GM21447 (cell line): ENCODE results near the gene CHST15.
"Not testable (repeated sequence)": the region's sequence is repeated elsewhere in the genome, so short reads cannot be mapped to it uniquely, and the experiment has no call there.

Experiments
- ATAC-seq: cut with Tn5 transposase; IDR thresholded peaks from one replicate; pipeline ENCODE4 v1.9.1; 2021; ENCODE audit not compliant: unreplicated experiment

The CHST15 gene

DNA sequence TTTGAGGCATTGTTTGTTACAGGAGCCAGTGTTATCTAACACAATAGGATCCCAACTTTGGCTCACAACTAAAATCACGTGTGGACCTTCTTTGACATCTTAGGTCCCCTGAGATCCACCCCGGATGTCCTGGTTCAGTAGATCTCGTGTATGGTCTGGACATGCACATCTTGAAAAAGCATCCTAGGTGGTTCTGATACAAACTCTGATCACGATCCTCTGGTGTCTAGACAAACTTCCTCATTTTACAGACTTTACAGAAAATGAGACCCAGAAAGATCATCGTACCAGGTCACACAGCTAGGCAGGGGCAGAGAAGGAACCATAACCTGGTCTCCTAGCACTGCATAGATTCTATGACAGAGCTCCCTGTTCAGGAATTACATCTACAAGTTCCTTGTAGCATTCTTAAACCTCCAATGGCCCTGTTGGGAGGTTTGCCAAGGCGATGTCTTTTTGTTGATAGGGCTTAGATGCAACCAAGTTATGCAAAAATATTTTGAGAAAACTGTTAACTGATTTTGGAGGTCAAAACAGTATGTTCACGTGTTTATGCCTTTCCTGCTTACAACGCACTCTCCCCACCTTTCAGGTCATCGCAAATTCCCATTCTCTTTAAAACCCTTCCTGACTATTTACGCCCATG, 30.8 kb upstream of the CHST15 start:
- no peak for ATAC-seq

DNA sequence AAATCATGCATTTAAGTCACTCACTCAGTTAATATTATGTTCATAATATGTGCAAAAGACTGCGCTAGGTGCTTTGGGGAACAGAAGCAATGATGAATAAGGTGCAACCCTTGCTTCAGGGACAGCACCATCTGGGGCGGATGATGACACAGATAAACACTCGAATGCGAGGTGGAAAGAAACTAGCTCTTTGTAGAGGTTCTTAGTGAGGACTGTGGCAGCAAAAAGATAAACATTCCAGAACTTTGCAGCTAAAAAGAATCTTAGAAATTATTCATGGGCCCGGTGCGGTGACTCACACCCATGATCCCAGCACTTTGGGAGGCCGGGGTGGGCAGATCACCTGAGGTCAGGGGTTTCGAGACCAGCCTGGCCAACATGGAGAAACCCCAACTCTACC, 29.8 kb upstream of the CHST15 start:
- no peak for ATAC-seq

DNA sequence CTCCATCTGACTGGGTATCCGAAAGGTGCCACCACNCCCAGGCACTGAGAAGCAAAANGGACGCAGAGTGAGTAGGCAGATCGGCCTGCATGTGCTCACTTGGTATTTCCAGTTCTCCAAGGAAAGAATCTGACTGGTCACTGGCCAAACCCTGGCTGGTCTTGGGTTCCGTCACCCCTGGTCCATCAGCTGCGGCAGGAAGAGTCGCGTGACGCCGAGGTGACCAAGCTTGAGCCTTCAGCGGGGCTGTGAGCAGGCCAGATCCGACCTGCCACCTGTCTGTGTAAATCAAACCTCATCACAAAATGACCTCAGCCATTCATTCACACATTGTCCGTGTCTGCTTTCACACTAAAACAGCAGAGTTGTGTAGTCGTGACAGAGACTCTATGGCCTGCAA, 28.8 kb upstream of the CHST15 start:
- no peak for ATAC-seq

DNA sequence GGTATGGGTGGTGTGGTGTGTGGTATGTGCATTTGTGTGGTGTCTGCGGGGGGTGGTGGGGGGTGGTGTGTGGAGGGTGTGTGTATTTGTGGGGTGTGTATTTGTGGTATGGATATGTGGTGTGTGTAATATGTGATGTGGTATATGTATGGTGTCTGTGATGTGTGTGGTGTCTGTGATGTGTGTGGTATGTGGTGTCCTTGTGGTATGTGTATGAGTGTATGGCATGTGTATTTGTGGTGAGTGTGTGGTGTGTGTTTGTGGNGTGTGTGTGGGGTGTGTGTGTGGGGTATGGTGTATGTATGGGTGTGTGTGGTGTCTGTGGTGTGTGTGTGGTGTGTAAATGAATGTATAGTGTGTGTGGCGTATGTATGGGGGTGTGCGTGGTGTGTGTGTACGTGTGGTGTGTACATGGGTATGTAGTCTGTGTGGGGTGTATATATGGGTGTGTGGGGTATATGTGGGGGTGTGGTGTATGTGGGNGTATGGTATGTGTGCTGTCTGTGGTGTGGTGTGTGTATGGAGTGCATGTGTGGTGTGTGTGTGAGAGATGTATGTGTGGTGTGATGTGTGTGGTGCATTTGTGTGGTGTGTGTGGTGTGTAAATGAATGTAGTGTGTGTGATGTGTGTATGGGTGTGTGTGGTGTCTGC, 27.1 kb upstream of the CHST15 start:
- ATAC-seq: no peak

DNA sequence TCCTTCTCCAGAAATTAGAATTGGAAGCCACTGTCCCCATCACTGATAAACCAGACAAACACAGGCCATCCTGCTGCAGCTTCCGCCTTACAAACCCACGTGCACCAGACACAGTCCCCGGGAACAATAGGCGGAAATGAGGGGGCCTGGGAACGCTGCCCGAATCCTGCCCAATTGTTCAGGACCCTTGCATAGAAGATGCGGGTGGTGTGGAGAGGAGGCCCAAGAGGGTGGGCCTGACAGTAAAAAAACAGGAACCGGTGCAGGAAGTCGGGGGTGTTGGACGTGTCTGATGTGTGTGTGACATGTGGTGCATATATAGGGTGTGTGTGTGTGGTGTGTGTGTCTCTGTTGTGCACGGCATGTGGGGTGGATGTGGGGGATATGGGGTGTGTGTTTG, 26.5 kb upstream of the CHST15 start:
- ATAC-seq: no peak

DNA sequence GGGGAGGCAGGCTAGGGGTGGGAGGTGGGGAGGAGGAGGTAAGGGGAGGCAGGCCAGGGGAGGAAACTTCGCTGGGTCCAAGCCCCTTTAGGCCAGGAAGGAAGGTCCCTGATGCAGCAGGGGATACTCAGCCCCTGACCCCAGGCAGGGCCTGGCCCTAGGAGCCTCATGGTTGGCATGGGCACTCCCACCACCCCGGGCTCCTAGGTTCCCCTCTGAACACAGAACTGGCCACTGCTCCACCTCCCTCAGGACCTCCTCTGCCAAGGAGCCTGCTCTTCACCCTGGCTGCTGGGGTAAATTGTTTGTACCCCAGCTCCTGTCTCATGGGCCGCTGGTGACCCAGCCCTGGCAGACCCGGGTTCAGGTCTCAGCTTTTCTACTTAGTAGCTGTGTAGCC, 25.8 kb upstream of the CHST15 start:
- ATAC-seq: no peak

DNA sequence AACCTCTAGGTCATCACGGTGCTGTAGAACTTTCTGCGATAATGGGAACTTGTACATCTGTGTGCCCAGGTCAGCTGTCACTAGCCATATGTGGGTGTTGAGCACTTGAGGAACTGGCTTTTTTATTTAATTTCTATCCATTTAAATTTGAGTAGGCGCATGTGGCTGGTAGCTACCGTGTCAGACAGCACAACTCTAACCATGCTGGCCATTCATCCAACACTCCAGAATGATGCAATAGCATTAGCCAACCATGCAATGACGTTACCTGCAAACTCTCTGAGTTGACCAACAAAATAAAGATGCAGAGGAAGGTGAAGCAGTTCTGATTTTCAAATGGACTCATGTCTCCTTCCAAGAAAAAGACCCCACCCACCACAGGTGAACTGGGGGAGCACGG, 24.4 kb upstream of the CHST15 start:
- no peak for ATAC-seq

DNA sequence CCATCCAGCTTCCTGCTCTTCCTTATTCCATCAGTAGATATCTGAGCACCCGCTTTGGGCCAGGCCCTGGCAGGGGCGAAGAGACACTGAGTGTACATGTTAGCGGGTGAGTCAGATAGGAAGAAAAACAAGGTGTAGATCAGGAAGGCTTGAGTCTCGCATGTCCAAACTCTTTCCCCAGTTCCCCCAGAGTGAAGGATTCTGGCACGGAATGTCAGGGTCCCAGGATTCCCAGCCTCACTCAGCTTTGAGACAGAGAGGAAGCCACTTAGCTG, 24.1 kb upstream of the CHST15 start:
- ATAC-seq: no peak

DNA sequence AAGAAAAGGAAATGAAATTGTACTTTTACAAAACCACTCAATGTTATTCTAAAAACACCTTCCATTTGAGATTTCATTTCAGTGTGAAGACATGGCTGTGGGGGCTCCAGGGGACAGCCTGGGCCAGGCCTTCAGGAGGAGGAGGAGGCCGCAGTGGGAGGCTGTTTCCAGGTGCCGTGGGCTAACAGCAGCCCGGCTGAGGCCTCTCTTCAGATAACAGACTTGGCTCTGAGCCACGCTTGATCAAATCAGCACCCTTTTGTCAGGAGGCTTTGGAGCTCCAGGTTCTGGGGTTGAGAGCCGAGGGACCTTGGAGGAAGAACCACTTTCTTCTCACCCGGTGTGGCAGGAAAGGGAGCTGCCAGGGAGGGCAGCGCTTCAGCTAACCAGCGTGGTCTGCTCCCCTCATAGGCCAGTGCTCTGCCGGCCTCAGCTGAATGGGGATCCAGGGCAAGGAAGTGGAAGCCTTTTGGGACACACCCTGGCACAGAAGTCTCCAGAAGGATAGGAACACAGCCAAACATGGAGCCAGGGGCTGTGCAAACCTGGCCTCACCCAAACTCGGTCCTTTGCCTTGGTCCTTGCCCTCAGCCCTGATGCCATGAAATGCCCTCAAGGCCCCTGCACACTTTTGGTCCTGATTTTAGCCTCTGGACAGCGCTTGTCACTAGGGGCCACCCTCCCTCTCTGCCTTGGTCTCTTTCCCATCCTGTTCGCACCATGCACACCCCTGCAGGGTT, 23.5 kb upstream of the CHST15 start:
- ATAC-seq: no peak

DNA sequence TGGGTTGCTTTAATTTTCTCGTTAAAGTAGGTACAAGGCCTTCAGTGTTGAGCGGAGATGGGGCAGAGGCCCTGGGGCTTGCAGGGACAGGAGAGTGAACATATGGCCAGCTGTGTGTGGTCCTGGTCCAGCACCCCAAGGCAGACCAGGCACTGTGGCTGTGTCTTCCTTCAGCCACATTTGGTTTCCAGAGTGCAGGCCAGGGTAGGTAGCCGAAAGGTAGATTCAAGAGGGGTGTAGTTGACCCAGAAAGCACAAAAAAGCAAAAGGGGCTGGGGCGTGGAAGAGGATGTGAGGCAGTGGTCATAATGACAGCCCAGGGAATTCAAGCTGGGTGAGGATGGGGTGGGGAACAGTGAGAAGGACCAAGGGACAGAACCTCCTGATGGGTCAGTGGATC, 21.3 kb upstream of the CHST15 start:
- no peak for ATAC-seq

DNA sequence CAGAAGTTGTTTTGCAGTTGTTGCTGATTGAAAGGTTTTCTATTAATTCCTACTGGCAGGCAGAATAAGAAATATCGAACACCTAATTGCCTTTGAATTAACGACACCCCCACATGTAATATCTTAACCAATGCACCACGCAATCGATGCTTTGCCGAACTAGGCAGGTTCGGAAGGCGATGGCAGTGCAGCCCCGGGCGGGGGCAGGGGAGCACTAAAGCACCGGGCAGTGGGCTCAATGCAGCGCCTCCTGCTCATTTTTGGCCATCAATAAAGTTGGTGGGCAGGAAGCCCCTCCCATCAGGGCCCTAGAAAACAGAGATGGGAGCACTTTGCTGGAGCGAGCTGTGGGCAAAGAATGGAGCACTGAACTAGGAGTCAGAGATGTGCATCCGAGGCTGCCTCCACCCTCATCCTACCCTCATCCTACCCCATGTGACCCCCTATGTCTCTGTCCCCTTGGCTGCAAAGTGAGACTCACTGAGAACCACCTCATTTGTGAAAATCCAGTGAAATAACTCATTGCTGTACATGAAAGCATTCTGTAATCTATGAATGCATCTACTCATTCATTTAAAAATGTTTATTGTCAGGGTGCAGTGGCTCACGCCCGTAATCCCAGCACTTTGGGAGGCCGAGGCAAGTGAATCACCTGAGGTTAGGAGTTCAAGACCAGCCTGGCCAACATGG, 19.6 kb upstream of the CHST15 start:
- no peak for ATAC-seq

DNA sequence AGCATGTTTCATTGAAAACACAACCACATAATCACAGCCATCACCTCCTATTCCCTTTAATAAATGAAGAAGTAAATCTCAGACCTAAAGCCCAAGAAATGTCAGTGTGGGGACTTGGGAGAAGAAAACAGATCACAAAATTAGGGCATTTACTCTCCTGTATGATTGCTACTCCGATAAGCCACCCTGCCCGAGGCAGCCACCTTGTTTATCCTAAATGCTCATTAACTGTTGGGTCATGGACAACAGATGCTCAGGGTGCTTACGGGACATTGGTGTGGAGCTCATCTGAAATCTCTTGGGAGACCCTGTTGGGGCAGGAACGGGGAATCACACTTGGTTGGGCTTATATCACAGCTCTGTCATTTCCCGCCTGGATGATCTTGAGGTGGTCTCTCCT, 17.5 kb upstream of the CHST15 start:
- ATAC-seq: no peak

DNA sequence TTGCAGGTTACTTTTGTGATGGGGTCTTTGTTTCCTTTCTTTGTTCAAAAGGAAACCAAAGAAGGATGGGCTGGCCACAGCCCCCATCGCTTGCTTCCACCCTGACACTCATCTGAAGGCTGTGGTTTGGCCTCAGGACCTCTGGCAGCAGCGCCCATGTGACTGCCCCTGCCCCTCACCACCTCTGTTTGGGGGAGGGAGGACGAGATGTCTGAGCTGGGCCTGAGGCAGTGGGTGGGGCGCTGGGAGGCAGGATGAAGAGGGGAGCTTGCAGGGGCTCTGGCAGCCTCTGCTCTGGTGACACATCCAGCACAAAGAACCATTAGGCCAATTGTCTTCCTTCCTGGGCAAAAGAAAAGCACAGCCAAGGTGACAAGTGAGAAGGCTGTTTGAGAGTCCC, 15.9 kb upstream of the CHST15 start:
- ATAC-seq: no peak

DNA sequence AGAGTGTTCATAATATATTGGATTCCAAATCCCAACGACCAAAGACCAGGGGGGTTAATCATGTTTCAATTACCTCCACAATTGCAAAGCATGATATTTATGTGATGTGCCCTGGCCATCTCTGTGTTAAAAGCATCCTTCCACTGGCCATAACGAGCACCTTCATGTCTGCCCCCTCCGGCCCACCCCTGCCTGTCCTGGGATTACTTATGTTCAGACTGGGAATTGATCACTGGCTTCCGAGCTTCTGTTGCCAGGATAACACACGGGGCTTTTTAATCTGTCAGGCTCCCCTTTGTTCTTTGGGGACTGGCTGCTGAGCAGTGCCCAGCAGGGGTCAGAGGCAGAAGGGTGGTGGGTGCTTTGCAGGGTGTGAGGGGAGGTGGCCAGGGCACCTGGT, 13.7 kb upstream of the CHST15 start:
- ATAC-seq: no peak

DNA sequence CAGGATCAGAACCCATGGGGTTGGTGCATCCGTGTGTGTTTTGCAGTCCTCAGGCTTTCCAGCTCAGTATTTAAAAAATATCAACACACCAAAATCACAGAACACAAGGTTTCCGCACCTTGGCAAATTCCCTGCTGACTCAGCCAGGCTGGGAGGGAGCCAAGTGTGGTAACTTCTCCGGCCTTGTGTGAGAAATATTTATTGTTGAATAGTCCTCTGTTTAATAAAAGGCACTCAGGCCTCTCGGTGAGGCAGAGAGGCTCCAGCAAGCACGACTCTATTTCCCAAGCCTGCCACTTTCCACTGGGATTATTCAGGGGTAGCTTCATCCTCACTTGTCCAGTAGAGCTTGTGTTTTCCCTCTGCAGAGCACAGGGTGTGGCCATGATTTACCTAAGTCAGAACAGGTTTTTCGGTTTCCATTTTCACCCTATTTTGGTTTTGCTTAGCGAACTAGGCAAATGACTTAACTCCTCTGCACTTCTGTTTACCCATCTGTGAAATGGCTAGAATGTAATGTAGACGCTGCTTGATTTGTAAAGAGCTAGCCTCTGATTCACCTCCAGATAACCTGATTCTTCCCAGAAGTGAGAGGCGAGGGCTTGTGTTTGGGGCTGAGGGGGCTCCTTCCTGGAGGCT, 13.0 kb upstream of the CHST15 start:
- ATAC-seq: peak; percentile 97

DNA sequence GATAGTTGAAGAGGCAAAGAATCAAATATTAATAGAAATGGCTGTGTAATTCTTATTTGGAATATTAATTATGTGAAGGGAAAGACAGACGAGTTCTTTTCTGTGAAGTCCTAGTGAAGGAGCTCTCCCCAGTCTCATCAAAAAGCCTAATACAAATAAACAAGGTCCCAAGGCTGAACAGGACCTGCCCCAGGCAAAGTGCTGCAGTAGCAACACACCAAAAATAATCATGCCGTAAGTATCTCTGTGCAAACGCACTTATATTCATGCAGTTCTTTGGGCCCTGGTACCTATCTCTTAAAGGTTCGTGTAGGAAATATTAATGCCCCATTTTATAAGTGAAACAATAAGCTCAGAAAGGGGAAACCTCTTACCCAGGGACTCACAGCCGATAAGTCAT, 12.2 kb upstream of the CHST15 start:
- ATAC-seq: no peak

DNA sequence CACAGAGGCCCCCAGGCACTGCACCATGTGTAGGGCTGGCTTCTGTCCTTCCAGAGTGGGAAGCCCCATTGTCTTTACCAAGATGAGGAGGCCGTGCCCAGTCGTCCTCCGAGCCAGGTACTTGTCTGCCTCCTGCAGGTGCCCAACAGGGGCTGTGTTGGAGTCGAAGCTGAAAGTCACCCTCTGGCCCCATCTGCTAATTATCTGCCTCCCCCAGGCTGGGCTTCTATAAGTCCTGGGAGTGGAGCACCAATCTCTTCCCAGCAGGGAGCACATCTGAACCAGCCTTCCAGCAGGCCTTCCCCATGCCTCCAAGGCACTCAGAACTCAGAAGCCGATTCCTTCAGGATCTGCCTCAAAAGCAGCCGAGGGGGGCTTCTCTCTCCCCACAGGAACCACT, 11.6 kb upstream of the CHST15 start:
- ATAC-seq: no peak

DNA sequence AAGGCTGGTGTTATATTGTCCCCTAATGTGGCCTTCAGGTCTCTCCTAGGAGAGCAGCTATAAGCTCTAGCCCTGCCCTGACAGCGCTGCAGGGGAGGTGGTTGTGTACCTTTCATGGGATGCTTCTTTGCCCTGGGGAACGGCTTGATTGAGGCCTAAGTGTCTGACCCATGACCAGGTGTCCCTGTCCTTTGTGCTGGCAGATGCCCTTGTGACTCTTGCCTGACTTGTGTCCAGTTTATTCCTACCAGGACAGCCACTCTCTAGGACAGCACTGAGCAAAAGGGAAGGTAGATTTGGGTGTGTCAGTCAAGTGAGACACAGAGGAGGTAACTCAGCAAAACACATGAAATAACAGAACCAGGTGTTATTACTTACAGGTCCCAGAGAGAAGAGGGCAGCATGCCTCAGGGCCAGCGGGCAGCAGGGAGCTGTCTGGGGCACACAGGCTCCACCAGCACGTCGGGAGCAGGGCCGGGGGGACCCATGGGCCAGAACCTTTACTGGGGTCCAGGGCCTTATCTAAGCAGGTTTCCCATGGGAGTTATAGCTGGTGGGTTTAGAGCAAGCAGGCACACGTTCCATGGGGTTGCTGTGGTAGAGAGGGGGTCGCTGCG, 10.7 kb upstream of the CHST15 start:
- ATAC-seq: no peak

DNA sequence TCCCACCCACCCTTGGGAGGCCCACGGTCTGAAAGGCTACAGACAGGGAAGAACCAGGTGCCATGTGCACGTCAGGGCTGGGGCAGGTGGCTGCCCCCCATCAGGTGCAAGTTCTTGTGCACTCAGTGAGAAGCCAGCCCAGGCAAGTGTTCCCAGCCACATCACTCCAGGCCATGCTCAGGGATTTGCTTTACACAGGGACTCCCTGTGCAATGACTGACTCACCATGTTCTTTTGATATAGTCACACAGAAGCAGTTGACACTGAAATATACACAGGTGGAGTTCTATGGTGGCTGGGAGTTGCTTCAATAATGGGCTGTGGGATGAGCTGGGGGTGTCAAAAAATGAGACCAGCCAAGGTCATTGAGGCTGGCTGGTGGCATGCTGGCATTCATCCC, 8.0 kb upstream of the CHST15 start:
- ATAC-seq: no peak

DNA sequence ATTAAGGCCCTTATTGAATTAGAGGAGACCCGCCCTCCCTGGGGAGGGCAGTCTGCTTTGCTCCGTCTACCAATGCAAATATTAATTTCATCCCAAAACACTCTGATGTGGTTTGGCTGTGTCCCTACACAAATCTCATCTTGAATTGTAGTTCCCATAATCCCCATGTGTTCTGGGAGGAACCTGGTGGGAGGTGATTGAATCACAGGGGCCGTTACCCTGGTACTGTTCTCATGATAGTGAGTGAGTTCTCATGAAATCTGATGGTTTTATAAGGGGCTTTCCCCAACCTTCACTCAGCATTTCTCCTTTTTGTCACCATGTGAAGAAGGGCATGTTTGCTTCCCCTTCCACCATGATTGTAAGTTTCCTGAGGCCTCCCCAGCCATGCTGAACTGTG, 7.3 kb upstream of the CHST15 start:
- not testable (repeated sequence) for ATAC-seq

DNA sequence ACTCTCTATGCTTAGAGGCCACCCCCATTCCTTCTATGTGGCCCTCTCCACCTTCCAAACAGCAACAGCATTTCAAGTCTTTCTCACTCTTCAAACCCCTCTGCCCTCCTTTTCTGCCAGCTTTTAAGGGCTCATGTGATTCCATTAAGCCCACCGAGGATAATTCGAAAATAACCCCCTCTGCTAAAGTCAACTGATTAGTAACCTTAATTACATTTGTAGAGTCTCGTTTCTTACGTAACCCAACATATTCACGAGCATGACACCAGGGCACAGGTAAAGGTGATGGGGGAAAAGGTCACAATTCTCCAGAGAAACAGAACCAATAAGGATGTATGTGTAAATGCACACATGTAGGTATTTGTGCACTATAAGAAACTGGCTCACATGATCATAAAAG, 6.7 kb upstream of the CHST15 start:
- ATAC-seq: no peak
